ENCODE data around the gene FCHSD2.

FCHSD2 gene

GRCh38 chr11:72816404-72816990, 325.6 kb downstream of the FCHSD2 start:
- TF ChIP-seq SIN3A (IDR thresholded peaks at IDR 0.05; ENCODE audit: borderline replicate concordance, insufficient read depth, low read length) = no peak
- TF ChIP-seq TAF1 (IDR thresholded peaks at IDR 0.05; ENCODE audit: borderline replicate concordance, insufficient read depth, low read length) = no peak
- TF ChIP-seq REST (IDR thresholded peaks at IDR 0.05; ENCODE audit: insufficient read depth in 1 of 2, low read depth in 2 of 2, low read length in 2 of 2) = no peak
- TF ChIP-seq FOXP2 (optimal IDR thresholded peaks at IDR 0.05; ENCODE audit: borderline replicate concordance, extremely low read depth, extremely low read length, insufficient read depth) = no peak
- no peak for TF ChIP-seq POLR2AphosphoS5 (IDR thresholded peaks at IDR 0.05; ENCODE audit: low read depth, low read length)

- no peak for TF ChIP-seq TAF1 (IDR thresholded peaks at IDR 0.05; ENCODE audit: borderline replicate concordance, insufficient read depth, low read length)
- TF ChIP-seq POLR2AphosphoS5 (IDR thresholded peaks at IDR 0.05; ENCODE audit: low read depth, low read length) = no peak
- no peak for TF ChIP-seq SIN3A (IDR thresholded peaks at IDR 0.05; ENCODE audit: borderline replicate concordance, insufficient read depth, low read length)
- no peak for TF ChIP-seq REST (IDR thresholded peaks at IDR 0.05; ENCODE audit: insufficient read depth in 1 of 2, low read depth in 2 of 2, low read length in 2 of 2)
- no peak for TF ChIP-seq FOXP2 (optimal IDR thresholded peaks at IDR 0.05; ENCODE audit: borderline replicate concordance, extremely low read depth, extremely low read length, insufficient read depth)
These were observed 327.0 kb downstream of the FCHSD2 start for GRCh38 chr11:72815110-72815618.

GRCh38 chr11:72814286-72815109, 327.6 kb downstream of the FCHSD2 start, which contains the start of gene ATG16L2:
ATG16L2 (plus strand) TSS chr11:72814411; CDS start chr11:72814446, 35 bp downstream.
- TF ChIP-seq FOXP2 (optimal IDR thresholded peaks at IDR 0.05; ENCODE audit: borderline replicate concordance, extremely low read depth, extremely low read length, insufficient read depth) (no peak), REST (IDR thresholded peaks at IDR 0.05; ENCODE audit: insufficient read depth in 1 of 2, low read depth in 2 of 2, low read length in 2 of 2) (no peak), SIN3A (IDR thresholded peaks at IDR 0.05; ENCODE audit: borderline replicate concordance, insufficient read depth, low read length) (no peak), POLR2AphosphoS5 (IDR thresholded peaks at IDR 0.05; ENCODE audit: low read depth, low read length) (no peak), TAF1 (IDR thresholded peaks at IDR 0.05; ENCODE audit: borderline replicate concordance, insufficient read depth, low read length) (no peak)

- TF ChIP-seq POLR2AphosphoS5 (IDR thresholded peaks at IDR 0.05; ENCODE audit: low read depth, low read length) (no peak), REST (IDR thresholded peaks at IDR 0.05; ENCODE audit: insufficient read depth in 1 of 2, low read depth in 2 of 2, low read length in 2 of 2) (no peak), TAF1 (IDR thresholded peaks at IDR 0.05; ENCODE audit: borderline replicate concordance, insufficient read depth, low read length) (no peak), FOXP2 (optimal IDR thresholded peaks at IDR 0.05; ENCODE audit: borderline replicate concordance, extremely low read depth, extremely low read length, insufficient read depth) (no peak), SIN3A (IDR thresholded peaks at IDR 0.05; ENCODE audit: borderline replicate concordance, insufficient read depth, low read length) (no peak)
These were observed 328.3 kb downstream of the FCHSD2 start for GRCh38 chr11:72813740-72814285.

Measured in PFSK-1 (cell line).